Erythroblast (primary cell): ENCODE measurements around the gene TXNDC12.

Experiments used
- GATA1 ChIP-seq: IDR thresholded peaks from 2 replicates; pipeline ENCODE4 v1.6.1; 2011; ENCODE audit warnings: low read depth, mild to moderate bottlenecking, control low read depth, low read length, moderate library complexity
- POLR2A ChIP-seq: IDR thresholded peaks from 2 replicates; pipeline ENCODE4 v1.6.1; 2011; ENCODE audit warnings: mild to moderate bottlenecking, low read length

- TF ChIP-seq POLR2A (no peak), GATA1 (no peak)
Observed at GRCh38 chr1:52059888-52060287, 4.9 kb upstream of the TXNDC12 start.
